ENCODE measurements around the gene HPS4. TPM values are rescaled to one million over a fixed set of nuclear protein-coding genes. Genes with fewer than 3 reads are reported as not detected.

Gene HPS4
- total RNA-seq, 1 donor from 2014 or later: 28.3 TPM

GRCh38 chr22:26499188-26499703 lies 15.7 kb upstream of the HPS4 start:
- no peak for DNase-seq (ENCODE audit: low spot score)

GRCh38 chr22:26496456-26496855 lies 12.9 kb upstream of the HPS4 start:
- DNase-seq (ENCODE audit: low spot score): no peak

- DNase-seq (ENCODE audit: low spot score): no peak
Observed at GRCh38 chr22:26494506-26494905, 10.9 kb upstream of the HPS4 start.

GRCh38 chr22:26492220-26492619 lies 8.6 kb upstream of the HPS4 start:
- DNase-seq (ENCODE audit: low spot score): no peak

GRCh38 chr22:26489447-26490036 lies 6.0 kb upstream of the HPS4 start:
- no peak for DNase-seq (ENCODE audit: low spot score)

GRCh38 chr22:26487996-26488395 lies 4.4 kb upstream of the HPS4 start:
- DNase-seq (ENCODE audit: low spot score): no peak

- no peak for DNase-seq (ENCODE audit: low spot score)
Observed at GRCh38 chr22:26486394-26486793, 2.8 kb upstream of the HPS4 start.

- no peak for DNase-seq (ENCODE audit: low spot score)
Observed at GRCh38 chr22:26485806-26486390, 2.3 kb upstream of the HPS4 start.

- DNase-seq (ENCODE audit: low spot score): no peak
Observed at GRCh38 chr22:26485013-26485412, 1.4 kb upstream of the HPS4 start.

- DNase-seq (ENCODE audit: low spot score): no peak
Observed at GRCh38 chr22:26484360-26484706, 750 bp upstream of the HPS4 start.

- no peak for DNase-seq (ENCODE audit: low spot score)
Observed at GRCh38 chr22:26483043-26483438, 542 bp downstream of the HPS4 start.

- DNase-seq (ENCODE audit: low spot score): no peak
Observed at GRCh38 chr22:26482161-26482560, 1.4 kb downstream of the HPS4 start.

- no peak for DNase-seq (ENCODE audit: low spot score)
Observed at GRCh38 chr22:26481694-26482093, 1.9 kb downstream of the HPS4 start.

GRCh38 chr22:26481112-26481693 lies 2.4 kb downstream of the HPS4 start:
- no peak for DNase-seq (ENCODE audit: low spot score)

GRCh38 chr22:26480611-26480932 lies 3.0 kb downstream of the HPS4 start:
- DNase-seq (ENCODE audit: low spot score): no peak

GRCh38 chr22:26479792-26480610 lies 3.6 kb downstream of the HPS4 start:
- no peak for DNase-seq (ENCODE audit: low spot score)

GRCh38 chr22:26479043-26479791 lies 4.4 kb downstream of the HPS4 start:
- no peak for DNase-seq (ENCODE audit: low spot score)

- DNase-seq (ENCODE audit: low spot score): no peak
Observed at GRCh38 chr22:26477341-26477731, 6.2 kb downstream of the HPS4 start.

- DNase-seq (ENCODE audit: low spot score): no peak
Observed at GRCh38 chr22:26476705-26477340, 6.8 kb downstream of the HPS4 start.

GRCh38 chr22:26474682-26475081 lies 8.9 kb downstream of the HPS4 start:
- DNase-seq (ENCODE audit: low spot score): no peak

- no peak for DNase-seq (ENCODE audit: low spot score)
Observed at GRCh38 chr22:26471522-26471921, 12.1 kb downstream of the HPS4 start.

GRCh38 chr22:26470807-26471206 lies 12.8 kb downstream of the HPS4 start:
- DNase-seq (ENCODE audit: low spot score): no peak
